Measurements from ENCODE around the gene VARS2. TPM values are rescaled to one million over a fixed set of nuclear protein-coding genes. Genes with fewer than 3 reads are reported as not detected.

The VARS2 gene
- total and polyA plus RNA-seq, 2 donors (not counting 1 experiment from before 2014, with no cell fraction given), result 27.1 to 41.6 TPM

GRCh38 chr6:30963641-30964040 is 49.6 kb downstream of the VARS2 start:
- CTCF ChIA-PET, result no interaction called here
- H4K20me1 ChIP-seq (ENCODE audit: control insufficient read depth, insufficient read depth, low read length, poor library complexity, severe bottlenecking), result no peaks in the 10 kb centered on the region
- no peak overlapping the region for H3K27ac Mint-ChIP-seq

GRCh38 chr6:30964075-30964474 is 50.0 kb downstream of the VARS2 start:
- Histone ChIP-seq H2AFZ (ENCODE audit: insufficient read depth, low read depth, low read length, poor library complexity, severe bottlenecking) (no peak overlapping the region), H4K20me1 (ENCODE audit: control insufficient read depth, insufficient read depth, low read length, poor library complexity, severe bottlenecking) (no peaks in the 10 kb centered on the region), H3K9ac (ENCODE audit: low read length) (no peak overlapping the region), H3K4me2 (replicated peaks; ENCODE audit: low read depth, low read length, poor library complexity, severe bottlenecking) (no peak overlapping the region), H3K4me3 (ENCODE audit: control extremely low read depth in 1 of 5, extremely low read depth in 1 of 5, insufficient read depth in 1 of 5, low read depth in 2 of 5, low read length in 4 of 5) (no peak overlapping the region), H3K36me3 (replicated peaks in 1 of 2; ENCODE audit: control extremely low read depth in 1 of 2, control insufficient read depth in 1 of 2, extremely low read depth in 1 of 2, insufficient read depth in 2 of 2, low read length in 1 of 2) (no peaks in the 10 kb centered on the region), H3K27me3 (replicated peaks in 1 of 4; ENCODE audit: control extremely low read depth in 1 of 4, control insufficient read depth in 3 of 4, insufficient read depth in 4 of 4, low read length in 3 of 4) (peaks cover 0 to 20% (median 0%) of the 10 kb centered on the region in 4 experiments), H3K79me2 (ENCODE audit: control insufficient read depth, insufficient read depth, low read length) (no peaks in the 10 kb centered on the region), H3K4me1 (ENCODE audit: control insufficient read depth in 2 of 2, insufficient read depth in 2 of 2, low read length in 2 of 2) (no peaks in the 10 kb centered on the region), H3K9me3 (ENCODE audit: control extremely low read depth in 1 of 3, control insufficient read depth in 2 of 3, insufficient read depth in 1 of 3, low read length in 2 of 3) (peaks cover 0 to 6% (median 0%) of the 10 kb centered on the region in 3 donors), H3K27ac (ENCODE audit: low read length in 2 of 2) (no peak overlapping the region)
- Mint-ChIP-seq H3K27me3 (peaks cover 44% of the 10 kb centered on the region), H3K9me3 (ENCODE audit: insufficient read depth) (no peaks in the 10 kb centered on the region), H3K4me3 (no peak overlapping the region), H3K4me1 (peaks cover under 1% of the 10 kb centered on the region), H3K27ac (no peak overlapping the region)
- DNase-seq, result no peak
- 65% methylated on average over 4 of the region's 4 CpGs for WGBS (ENCODE audit: insufficient coverage)
- CTCF ChIA-PET, result no interaction called here
- intact Hi-C loops (cut with micrococcal nuclease), result no loop called here
- no peak for ATAC-seq (ENCODE audit: low read depth)
- POLR2A ChIA-PET, result no interaction called here
- TF ChIP-seq CTCF (IDR thresholded peaks at IDR 0.05), result no peak
- no peak for TF ChIP-seq EZH2 (IDR thresholded peaks at IDR 0.05; ENCODE audit: borderline replicate concordance, insufficient read depth, low read depth, low read length, poor library complexity, severe bottlenecking)

More at GRCh38 chr6:30963641-30964040, 49.6 kb downstream of the VARS2 start:
- Mint-ChIP-seq H3K27me3 (peaks cover 46% of the 10 kb centered on the region), H3K4me3 (no peak overlapping the region), H3K9me3 (ENCODE audit: insufficient read depth) (no peaks in the 10 kb centered on the region), H3K4me1 (no peaks in the 10 kb centered on the region)
- H3K4me3 ChIP-seq (ENCODE audit: control extremely low read depth in 1 of 5, extremely low read depth in 1 of 5, insufficient read depth in 1 of 5, low read depth in 2 of 5, low read length in 4 of 5), result no peak overlapping the region
- H3K27me3 ChIP-seq (replicated peaks in 1 of 4; ENCODE audit: control extremely low read depth in 1 of 4, control insufficient read depth in 3 of 4, insufficient read depth in 4 of 4, low read length in 3 of 4), result peaks cover 0 to 20% (median 0%) of the 10 kb centered on the region in 4 experiments
- intact Hi-C loops (cut with micrococcal nuclease), result no loop called here
- no peak overlapping the region for H3K9ac ChIP-seq (ENCODE audit: low read length)
- ATAC-seq (ENCODE audit: low read depth) (no peak), DNase-seq (no peak)
- 86% methylated on average over 6 of the region's 6 CpGs for WGBS (ENCODE audit: insufficient coverage)
- no peak overlapping the region for H2AFZ ChIP-seq (ENCODE audit: insufficient read depth, low read depth, low read length, poor library complexity, severe bottlenecking)
- H3K79me2 ChIP-seq (ENCODE audit: control insufficient read depth, insufficient read depth, low read length), result no peaks in the 10 kb centered on the region
- peaks cover 0 to 6% (median 0%) of the 10 kb centered on the region in 3 donors for H3K9me3 ChIP-seq (ENCODE audit: control extremely low read depth in 1 of 3, control insufficient read depth in 2 of 3, insufficient read depth in 1 of 3, low read length in 2 of 3)
- TF ChIP-seq CTCF (IDR thresholded peaks at IDR 0.05), result no peak
- no peak for TF ChIP-seq EZH2 (IDR thresholded peaks at IDR 0.05; ENCODE audit: borderline replicate concordance, insufficient read depth, low read depth, low read length, poor library complexity, severe bottlenecking)
- no peaks in the 10 kb centered on the region for H3K36me3 ChIP-seq (replicated peaks in 1 of 2; ENCODE audit: control extremely low read depth in 1 of 2, control insufficient read depth in 1 of 2, extremely low read depth in 1 of 2, insufficient read depth in 2 of 2, low read length in 1 of 2)
- POLR2A ChIA-PET, result interaction anchor here (0.7 kb wide), 1 partner anchor 77 kb away, joined by 4 read pairs; no protein-coding TSS in a partner anchor
- H3K4me1 ChIP-seq (ENCODE audit: control insufficient read depth in 2 of 2, insufficient read depth in 2 of 2, low read length in 2 of 2), result no peaks in the 10 kb centered on the region
- H3K4me2 ChIP-seq (replicated peaks; ENCODE audit: low read depth, low read length, poor library complexity, severe bottlenecking), result no peak overlapping the region
- no peak overlapping the region for H3K27ac ChIP-seq (ENCODE audit: low read length in 2 of 2)

All from B cell (primary cell).